NCI-H2171 treated with DMSO at 0.1 percent for 48 hours (cell line): ENCODE data around the gene CD226.
"Not testable (repeated sequence)": the region's sequence is repeated elsewhere in the genome, so short reads cannot be mapped to it uniquely, and the experiment has no call there.

ENCODE experiments used
- DNase-seq: peaks from one replicate; lab custom pipeline; 2025; lab: John Stamatoyannopoulos, UW

The CD226 gene

DNA sequence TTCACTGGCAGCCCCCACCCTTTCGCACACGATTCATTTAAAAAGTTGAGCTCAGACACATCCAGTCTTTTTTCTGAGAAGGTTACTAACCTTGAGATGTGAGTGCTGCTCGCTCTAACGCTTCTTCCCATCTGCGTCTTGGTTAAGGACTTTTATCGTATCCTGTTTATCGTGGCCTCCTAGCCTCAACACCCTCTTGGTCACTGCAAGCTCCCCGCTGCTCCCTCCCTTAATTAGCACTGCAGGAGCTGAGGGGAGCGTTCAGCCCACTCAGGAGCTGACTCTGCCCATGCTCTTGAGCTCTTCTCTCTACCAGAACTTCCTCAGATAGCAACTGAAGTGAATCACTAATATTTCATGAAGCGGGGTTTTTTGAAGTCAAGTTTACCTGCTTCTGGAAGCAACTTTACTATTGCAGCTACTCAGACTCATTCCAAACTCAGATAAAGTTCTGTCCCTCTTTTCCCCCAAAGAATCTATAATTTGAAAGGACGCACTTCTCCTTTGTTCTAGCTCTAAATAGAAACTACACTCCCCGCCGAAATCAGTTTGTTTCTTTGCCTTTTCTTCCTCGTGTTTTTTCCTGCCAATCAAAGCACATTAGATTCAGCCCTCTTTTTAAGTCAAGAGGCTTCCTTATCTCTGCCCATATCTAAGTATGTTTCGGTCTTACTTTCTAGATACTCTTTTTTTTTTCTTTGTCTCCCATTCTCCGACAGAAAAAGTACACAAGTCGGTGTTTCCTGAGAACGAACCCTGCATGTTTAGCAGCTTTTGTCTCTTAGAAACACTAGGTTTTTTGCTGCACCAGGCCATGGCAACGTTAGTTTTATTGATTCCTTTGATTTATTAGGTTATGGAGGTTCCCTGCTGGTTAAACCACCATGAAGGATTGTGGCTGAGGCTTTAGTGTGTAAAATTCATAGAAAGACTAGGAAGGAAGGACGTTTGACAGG, 9.3 kb upstream of the CD226 start:
- DNase-seq, result no peak

- no peak for DNase-seq
Measured at GRCh38 chr18:69956057-69956456, 8.4 kb upstream of the CD226 start.

- DNase-seq, result no peak
Measured at GRCh38 chr18:69954719-69955480, 7.2 kb upstream of the CD226 start.

DNA sequence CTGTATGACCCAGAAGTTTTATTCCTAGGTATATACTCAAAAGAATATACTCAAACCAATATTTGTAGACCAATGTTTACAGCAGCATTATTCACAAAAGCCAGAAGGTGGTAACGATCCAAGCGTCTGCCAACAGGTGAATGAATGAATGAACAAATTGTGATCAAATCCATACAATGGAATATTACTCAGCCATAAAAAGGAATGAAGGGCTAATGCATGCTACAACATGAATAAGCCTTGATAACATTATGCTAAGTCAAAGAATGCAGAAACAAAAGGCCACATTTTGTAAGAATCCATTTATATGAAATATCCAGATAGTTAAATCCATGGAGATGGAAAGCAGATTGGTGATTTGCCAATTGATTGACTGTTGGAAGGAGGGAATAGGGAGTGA, 5.5 kb upstream of the CD226 start:
- DNase-seq, result no peak

- DNase-seq, result no peak
Measured at GRCh38 chr18:69951182-69951581, 3.5 kb upstream of the CD226 start.

DNA sequence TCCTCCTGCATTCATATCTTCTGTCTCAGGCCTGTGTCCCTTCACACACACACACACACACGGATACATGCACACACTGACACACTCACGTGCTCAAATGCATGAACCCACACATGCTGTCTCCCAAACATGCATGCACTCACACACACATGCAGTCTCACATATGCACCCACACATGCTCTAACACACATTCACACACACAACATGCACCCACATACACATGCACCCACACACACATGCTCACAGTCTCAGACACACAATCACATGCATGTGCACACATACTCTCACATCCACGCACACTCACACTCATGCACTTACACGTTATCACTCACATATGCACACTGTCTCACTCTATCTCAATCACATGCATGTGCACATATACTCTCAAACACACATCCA, 1.9 kb upstream of the CD226 start:
- DNase-seq, result no peak

DNA sequence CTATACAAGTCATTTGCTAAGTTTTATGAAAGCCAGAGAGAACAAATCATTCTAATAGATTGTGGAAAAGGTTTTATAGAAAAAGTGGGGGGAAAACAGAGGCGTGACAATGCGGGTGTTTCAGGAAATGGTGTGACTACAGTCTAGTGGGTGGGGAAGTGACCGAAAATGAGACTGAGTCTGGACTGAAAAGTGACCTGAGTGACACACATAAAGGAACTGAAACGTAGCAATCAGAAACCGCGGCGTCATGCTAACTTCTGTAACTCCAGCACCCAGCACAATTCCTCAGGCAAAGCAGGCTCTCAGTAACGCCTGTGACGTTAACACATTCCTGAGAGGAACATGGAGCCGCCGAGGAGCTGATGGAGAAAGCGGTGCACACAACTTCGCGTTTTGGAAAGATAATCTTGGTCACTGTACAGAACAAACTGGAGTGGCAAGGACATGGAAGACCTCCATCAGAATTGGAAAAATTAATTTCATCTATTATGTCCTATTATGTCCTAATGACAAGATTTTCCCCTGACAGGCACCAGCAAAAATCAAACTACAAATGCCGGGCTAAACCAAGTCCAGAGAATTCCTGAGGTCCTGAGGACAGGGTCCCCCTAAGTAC, 1.4 kb upstream of the CD226 start:
- DNase-seq, result no peak

DNA sequence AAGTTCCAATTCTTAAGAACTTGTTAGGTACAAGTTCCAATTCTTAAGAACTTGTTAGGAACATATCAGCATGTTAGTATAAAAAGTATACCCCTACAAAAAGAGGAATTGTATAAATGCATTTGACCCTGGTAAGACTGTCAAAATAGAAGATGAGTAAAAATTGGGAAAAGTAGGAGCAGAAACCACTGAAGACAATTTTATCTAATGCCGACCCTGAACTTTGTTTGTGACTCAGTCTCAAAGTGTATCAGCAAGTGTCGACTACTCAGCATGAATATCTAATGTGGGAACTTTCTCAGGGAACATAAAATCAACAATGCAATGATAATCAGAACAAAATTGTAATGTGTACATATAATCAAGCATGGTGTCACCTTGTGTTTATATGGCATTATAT, 583 bp upstream of the CD226 start:
- no peak for DNase-seq

GRCh38 chr18:69946608-69947155, 991 bp downstream of the CD226 start:
- DNase-seq, result no peak

- DNase-seq, result no peak
Measured at GRCh38 chr18:69945220-69946114, 2.2 kb downstream of the CD226 start.

- DNase-seq, result no peak
Measured at GRCh38 chr18:69944436-69944835, 3.2 kb downstream of the CD226 start.

GRCh38 chr18:69943021-69943420, 4.7 kb downstream of the CD226 start:
- DNase-seq, result no peak

DNA sequence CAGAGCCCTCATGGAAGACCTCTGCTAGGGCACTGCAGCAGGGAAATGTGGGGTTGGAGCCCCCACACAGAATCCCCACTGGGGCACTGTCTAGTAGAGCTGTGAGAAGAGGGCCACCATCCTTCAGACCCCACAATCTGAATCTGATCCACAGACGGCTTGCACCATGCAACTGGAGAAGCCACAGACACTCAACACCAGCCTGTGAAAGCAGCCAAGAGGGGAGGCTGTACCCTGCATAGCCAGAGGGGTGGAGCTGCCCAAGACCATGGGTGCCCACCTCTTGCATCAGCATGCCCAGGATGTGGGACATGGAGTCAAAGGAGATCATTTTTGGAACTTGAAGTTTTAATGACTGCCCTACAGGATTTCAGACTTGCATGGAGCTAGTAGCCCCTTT, 6.5 kb downstream of the CD226 start:
- DNase-seq, result no peak

GRCh38 chr18:69939812-69940211, 7.9 kb downstream of the CD226 start:
- not testable (repeated sequence) for DNase-seq

GRCh38 chr18:69936191-69936558, 11.5 kb downstream of the CD226 start:
- DNase-seq, result no peak

GRCh38 chr18:69935319-69936190, 12.1 kb downstream of the CD226 start:
- DNase-seq, result no peak

DNA sequence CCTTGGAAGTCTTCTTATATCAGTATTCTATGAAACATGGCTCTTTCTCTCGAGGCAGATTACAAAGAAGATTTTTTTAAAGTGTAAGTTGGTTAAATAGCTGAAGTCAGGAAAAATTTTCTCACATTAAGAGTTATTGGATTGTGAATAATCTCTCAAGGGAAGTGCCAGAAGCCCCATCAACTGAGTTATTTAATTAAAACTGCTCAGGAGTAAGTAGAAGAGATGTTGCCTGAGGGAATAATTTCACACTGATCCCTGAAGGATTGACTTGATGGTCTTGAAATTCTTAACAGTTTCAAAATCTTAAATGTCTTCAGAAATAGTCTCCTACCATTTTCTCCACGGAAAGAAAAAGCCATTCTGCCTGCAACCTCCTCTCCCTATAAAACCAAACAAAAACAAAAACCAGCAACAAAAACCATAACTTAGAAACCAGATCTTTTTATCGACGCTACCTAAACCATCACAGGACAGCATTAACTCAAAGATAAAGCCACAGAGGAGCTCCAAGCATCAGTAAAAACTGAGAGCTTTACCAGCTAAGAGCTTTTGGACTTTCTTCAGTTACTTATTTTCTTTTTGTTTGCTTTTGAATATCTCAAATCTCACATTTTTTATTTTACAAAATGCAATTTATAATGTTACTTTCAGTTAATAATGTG, 12.9 kb downstream of the CD226 start:
- no peak for DNase-seq

DNA sequence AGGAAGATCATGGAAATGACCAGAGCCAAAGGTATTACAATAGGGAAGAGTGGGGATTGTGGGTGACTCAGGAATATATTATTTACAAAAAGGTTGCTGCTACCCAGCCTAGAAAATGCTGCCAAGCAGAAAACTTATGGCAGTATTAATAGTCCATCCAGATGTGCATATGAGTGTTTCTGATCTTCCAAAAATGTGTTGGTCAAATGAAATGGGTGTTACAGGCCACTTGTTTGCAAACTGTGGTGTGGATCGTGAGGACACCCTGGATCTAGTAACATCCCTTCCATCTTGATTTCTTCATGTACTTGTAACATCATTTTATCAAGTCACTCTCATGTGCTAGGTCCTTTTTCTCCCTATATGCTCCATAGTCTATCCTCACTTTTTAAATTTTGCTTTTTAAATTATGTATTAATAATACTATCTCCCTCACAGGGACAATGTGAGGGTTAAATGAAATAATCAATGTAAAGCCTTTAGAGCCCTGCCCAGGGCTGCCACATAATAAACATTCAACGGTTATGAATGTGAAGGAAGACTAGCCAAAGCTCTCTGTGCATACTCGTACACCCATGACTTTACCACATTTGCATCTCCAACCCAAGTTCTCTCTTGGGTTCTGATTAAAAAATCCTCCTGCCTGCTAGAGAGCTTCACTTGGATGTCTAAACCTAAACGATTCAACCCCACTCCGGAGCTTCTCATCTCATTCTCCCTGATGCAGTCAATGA, 18.5 kb downstream of the CD226 start:
- DNase-seq, result no peak

- DNase-seq, result no peak
Measured at GRCh38 chr18:69916412-69916811, 31.3 kb downstream of the CD226 start.
